AG09319 (cell line): ENCODE measurements around the gene ZNF426.

Experiments used
- DNase-seq: peaks from one replicate; pipeline ENCODE4 v3.0.0-alpha.2; 2010; ENCODE audit warnings: low read depth; ENCODE audit errors: extremely low read depth
- CTCF ChIP-seq: IDR thresholded peaks from 2 replicates; pipeline ENCODE4 v1.5.1; 2011; ENCODE audit warnings: low read depth, mild to moderate bottlenecking, inconsistent platforms, low read length, moderate library complexity

The ZNF426 gene

GRCh38 chr19:9485140-9485539 lies 53.3 kb downstream of the ZNF426 start:
- DNase-seq = no peak
- no peak for TF ChIP-seq CTCF

- no peak for TF ChIP-seq CTCF
Measured at GRCh38 chr19:9474975-9475374, 63.5 kb downstream of the ZNF426 start.

More at GRCh38 chr19:9474975-9475374, 63.5 kb downstream of the ZNF426 start:
- no peak for DNase-seq
